PC-9 (cell line): Measurements from ENCODE around the gene RAMACL.

ENCODE experiments used
- EZH2 ChIP-seq: fragments of 200-600 bp; sonication (generic); IDR thresholded peaks from 2 replicates; pipeline ENCODE4 v1.8.0; 2017; ENCODE audit warnings: antibody characterized with exemption, low read depth
- TF ChIP-seq, protein P1 (sequence below): fragments of 200-600 bp; sonication (generic); conservative IDR thresholded peaks from 2 replicates; pipeline ENCODE4 v1.6.1; 2017; ENCODE audit warnings: mixed run types, antibody characterized with exemption, mild to moderate bottlenecking, moderate library complexity

DNA sequence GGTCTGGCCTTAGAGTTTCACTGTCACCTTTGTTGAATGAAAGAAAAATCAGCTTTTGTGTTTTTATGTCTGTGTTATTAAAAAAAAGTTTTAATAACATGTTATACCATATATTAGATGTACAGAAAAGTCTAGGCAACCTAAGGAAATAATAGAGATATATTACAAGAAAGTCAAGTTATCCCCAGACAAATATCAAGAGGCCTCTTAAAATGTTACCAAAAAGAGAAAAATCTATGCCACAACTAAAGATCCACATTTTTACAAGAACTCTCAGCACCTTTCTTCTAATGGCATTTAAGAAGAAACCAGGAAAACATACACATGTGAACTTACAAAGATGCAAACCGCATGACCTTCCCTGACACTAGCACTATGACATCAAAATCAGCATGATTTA, 26.8 kb downstream of the RAMACL start:
- TF ChIP-seq, protein P1, sequence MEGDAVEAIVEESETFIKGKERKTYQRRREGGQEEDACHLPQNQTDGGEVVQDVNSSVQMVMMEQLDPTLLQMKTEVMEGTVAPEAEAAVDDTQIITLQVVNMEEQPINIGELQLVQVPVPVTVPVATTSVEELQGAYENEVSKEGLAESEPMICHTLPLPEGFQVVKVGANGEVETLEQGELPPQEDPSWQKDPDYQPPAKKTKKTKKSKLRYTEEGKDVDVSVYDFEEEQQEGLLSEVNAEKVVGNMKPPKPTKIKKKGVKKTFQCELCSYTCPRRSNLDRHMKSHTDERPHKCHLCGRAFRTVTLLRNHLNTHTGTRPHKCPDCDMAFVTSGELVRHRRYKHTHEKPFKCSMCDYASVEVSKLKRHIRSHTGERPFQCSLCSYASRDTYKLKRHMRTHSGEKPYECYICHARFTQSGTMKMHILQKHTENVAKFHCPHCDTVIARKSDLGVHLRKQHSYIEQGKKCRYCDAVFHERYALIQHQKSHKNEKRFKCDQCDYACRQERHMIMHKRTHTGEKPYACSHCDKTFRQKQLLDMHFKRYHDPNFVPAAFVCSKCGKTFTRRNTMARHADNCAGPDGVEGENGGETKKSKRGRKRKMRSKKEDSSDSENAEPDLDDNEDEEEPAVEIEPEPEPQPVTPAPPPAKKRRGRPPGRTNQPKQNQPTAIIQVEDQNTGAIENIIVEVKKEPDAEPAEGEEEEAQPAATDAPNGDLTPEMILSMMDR, result no peak
- TF ChIP-seq EZH2, result no peak
